Measurements from ENCODE around the gene C1orf159. TPM values are rescaled to one million over a fixed set of nuclear protein-coding genes. Genes with fewer than 3 reads are reported as not detected.

Gene C1orf159
- total and polyA plus RNA-seq, 9 of the 15 experiments (the other 6 are each of a cell fraction or from before 2014, with no cell fraction given) = 0.28 to 54.9 (median 10.6) TPM

DNA sequence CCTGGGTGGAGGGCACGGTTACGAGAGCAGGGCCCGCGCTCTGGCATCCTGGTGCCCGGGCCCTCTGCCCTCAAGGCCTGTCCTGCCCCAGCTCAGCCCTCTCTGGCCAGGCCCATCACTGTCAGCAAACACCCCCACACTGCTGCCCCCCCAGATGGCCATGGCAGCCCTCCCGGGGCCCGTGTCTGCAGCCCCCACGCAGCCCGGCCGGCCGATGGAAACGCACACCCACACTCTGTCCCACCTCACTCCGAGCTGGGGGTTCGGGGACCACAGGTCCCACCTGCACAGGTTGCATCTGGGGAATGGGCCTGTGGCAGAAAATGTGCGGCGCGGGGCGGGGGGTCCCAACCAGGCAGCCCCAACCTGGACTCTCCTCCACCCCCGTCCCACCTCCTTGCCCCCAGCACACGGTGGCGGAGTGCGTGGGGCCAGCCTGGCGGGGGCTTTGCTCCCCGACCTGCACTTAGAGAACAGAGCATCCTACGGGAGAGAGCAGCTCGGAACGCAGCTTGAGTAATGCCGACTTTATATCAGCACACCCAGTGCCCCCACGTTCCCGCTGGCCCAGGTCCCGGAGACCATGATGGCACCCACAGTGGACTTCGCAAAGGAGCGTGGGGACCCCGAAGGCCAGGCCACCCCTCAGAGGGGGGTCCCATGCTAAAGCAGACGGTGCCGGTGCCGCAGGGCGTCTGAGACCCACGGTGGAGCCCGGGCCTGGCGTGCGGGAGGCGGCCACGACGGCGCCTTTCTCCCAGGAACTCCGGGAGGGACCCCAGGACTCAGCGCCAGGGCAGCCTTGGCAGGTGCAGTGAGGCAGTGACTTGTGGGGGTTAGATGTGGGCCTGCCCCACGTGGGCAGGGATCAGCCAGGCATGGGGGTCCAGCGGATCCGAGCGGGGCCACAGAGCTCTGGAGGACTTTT, 34.3 kb downstream of the C1orf159 start:
- ChIA-PET POLR2A (interaction anchor here (1.0 to 1.1 kb wide), 2 partner anchors 16 to 157 kb away, joined by 3 read pairs; no protein-coding TSS in a partner anchor), CTCF (ENCODE audit: low intra/inter-chr PET ratio) (no interaction called here)
- WGBS (ENCODE audit: insufficient coverage, low coverage, missing lambda C conversion rate) = 90% methylated on average over 40 of the region's 52 CpGs
- TF ChIP-seq HIVEP1 (CRISPR knock-in tag; IDR thresholded peaks at IDR 0.05) (no peak), BACH1 (tag; IDR thresholded peaks at IDR 0.05) (no peak), ZNF76 (CRISPR knock-in tag; IDR thresholded peaks at IDR 0.05; ENCODE audit: borderline replicate concordance) (no peak), NONO (IDR thresholded peaks at IDR 0.05; ENCODE audit: low read depth in 2 of 2, low read length in 1 of 2) (no peak), DIDO1 (tag; IDR thresholded peaks at IDR 0.05; ENCODE audit: low read depth) (no peak), NR3C1 (CRISPR knock-in tag; IDR thresholded peaks at IDR 0.05) (no peak), NCOA4 (IDR thresholded peaks at IDR 0.05; ENCODE audit: partially characterized antibody) (no peak), BRD4 (IDR thresholded peaks at IDR 0.05) (no peak), SIRT6 (IDR thresholded peaks at IDR 0.05; ENCODE audit: low read depth, low read length) (no peak), MTF1 (CRISPR knock-in tag; IDR thresholded peaks at IDR 0.05; ENCODE audit: borderline replicate concordance) (no peak), POU5F1 (IDR thresholded peaks at IDR 0.05; ENCODE audit: borderline replicate concordance, low read depth, low read length, partially characterized antibody) (no peak), EP300 (IDR thresholded peaks at IDR 0.05; ENCODE audit: low read length) (no peak), NUFIP1 (IDR thresholded peaks at IDR 0.05; ENCODE audit: partially characterized antibody) (no peak), RFX1 (IDR thresholded peaks at IDR 0.05) (no peak), CHD2 (IDR thresholded peaks at IDR 0.05; ENCODE audit: low read depth, low read length) (no peak), KAT8 (IDR thresholded peaks at IDR 0.05; ENCODE audit: low read depth) (no peak), POLR2G (IDR thresholded peaks at IDR 0.05; ENCODE audit: low read depth, low read length) (peak; percentile 68), GATAD2B (IDR thresholded peaks at IDR 0.05; ENCODE audit: borderline replicate concordance) (no peak), POLR2A (conservative IDR thresholded peaks at IDR 0.05) (0 out of 2 replicates have a peak, but pooled peaks have one; percentile 35), ZNF561 (CRISPR knock-in tag; conservative IDR thresholded peaks at IDR 0.05) (no peak), BDP1 (IDR thresholded peaks at IDR 0.05; ENCODE audit: insufficient read depth, insufficient read length) (no peak), RBBP5 (IDR thresholded peaks at IDR 0.05; ENCODE audit: borderline replicate concordance, insufficient read depth, low read length, poor library complexity, severe bottlenecking) (peak; percentile 26)
- TF ChIP-seq, protein P1, sequence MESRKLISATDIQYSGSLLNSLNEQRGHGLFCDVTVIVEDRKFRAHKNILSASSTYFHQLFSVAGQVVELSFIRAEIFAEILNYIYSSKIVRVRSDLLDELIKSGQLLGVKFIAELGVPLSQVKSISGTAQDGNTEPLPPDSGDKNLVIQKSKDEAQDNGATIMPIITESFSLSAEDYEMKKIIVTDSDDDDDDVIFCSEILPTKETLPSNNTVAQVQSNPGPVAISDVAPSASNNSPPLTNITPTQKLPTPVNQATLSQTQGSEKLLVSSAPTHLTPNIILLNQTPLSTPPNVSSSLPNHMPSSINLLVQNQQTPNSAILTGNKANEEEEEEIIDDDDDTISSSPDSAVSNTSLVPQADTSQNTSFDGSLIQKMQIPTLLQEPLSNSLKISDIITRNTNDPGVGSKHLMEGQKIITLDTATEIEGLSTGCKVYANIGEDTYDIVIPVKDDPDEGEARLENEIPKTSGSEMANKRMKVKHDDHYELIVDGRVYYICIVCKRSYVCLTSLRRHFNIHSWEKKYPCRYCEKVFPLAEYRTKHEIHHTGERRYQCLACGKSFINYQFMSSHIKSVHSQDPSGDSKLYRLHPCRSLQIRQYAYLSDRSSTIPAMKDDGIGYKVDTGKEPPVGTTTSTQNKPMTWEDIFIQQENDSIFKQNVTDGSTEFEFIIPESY (CRISPR knock-in tag; IDR thresholded peaks at IDR 0.05) = no peak; the same call in 1 of the 2 replicates

More for the DNA sequence above, 34.3 kb downstream of the C1orf159 start:
- H3K4me1 ChIP-seq (replicated peaks in 1 of 2; ENCODE audit: control insufficient read depth in 2 of 2, insufficient read depth in 2 of 2, low read length in 2 of 2) = peaks cover 12 to 64% of the 10 kb centered on the region in 2 experiments
- no peaks in the 10 kb centered on the region; the same call in 1 of the 2 replicates for H3K9me3 ChIP-seq (replicated peaks; ENCODE audit: control insufficient read depth, insufficient read depth, low read depth, low read length)
- ATAC-seq (no peak), FAIRE-seq (no peak), DNase-seq (ENCODE audit: extremely low read depth in 1 of 4, low spot score in 3 of 4) (no peak)
- BruUV-seq (replicated peaks) = TSS peak; percentile 67
- H4K20me1 ChIP-seq (replicated peaks; ENCODE audit: control insufficient read depth, insufficient read depth, low read length) = no peaks in the 10 kb centered on the region
- no peaks in the 10 kb centered on the region for H3K27me3 ChIP-seq (ENCODE audit: control insufficient read depth in 2 of 2, insufficient read depth in 2 of 2, low read length in 2 of 2)
- H3K4me2 ChIP-seq (ENCODE audit: insufficient read depth, low read length) = no peak overlapping the region
- in situ Hi-C loops (cut with MboI) = no loop called here
- intact Hi-C loops (cut with micrococcal nuclease) = no loop called here
- H3K9me1 ChIP-seq (ENCODE audit: control insufficient read depth, insufficient read depth, low read length) = no peaks in the 10 kb centered on the region
- no peak overlapping the region for H3K4me3 ChIP-seq
- H3K36me3 ChIP-seq (ENCODE audit: control insufficient read depth, insufficient read depth, low read length) = peaks cover 20% of the 10 kb centered on the region; the same call in 1 of the 3 replicates
- H3K9ac ChIP-seq (ENCODE audit: insufficient read depth in 1 of 2, low read depth in 2 of 2, low read length in 2 of 2) = peak overlapping the region in 1 of 2 experiments; percentile 20; a peak in 1 of 4 replicates
- no peaks in the 10 kb centered on the region for H3K79me2 ChIP-seq (ENCODE audit: control insufficient read depth, insufficient read depth, low read length)
- no peak overlapping the region for H3K27ac ChIP-seq (ENCODE audit: extremely low read depth, low read depth, low read length)
- H2AFZ ChIP-seq (ENCODE audit: low read depth, low read length) = no peak overlapping the region
